Endometrium (tissue), 2 donors: ENCODE data around the gene LCE2A.

Source experiments
- FAIRE-seq: peaks from 2 replicates; lab custom pipeline; 2012; peaks lifted over from hg19 to GRCh38; lab: Jason Lieb, UNC
- donor health status: control.
- donor health status: control.

The LCE2A gene

DNA sequence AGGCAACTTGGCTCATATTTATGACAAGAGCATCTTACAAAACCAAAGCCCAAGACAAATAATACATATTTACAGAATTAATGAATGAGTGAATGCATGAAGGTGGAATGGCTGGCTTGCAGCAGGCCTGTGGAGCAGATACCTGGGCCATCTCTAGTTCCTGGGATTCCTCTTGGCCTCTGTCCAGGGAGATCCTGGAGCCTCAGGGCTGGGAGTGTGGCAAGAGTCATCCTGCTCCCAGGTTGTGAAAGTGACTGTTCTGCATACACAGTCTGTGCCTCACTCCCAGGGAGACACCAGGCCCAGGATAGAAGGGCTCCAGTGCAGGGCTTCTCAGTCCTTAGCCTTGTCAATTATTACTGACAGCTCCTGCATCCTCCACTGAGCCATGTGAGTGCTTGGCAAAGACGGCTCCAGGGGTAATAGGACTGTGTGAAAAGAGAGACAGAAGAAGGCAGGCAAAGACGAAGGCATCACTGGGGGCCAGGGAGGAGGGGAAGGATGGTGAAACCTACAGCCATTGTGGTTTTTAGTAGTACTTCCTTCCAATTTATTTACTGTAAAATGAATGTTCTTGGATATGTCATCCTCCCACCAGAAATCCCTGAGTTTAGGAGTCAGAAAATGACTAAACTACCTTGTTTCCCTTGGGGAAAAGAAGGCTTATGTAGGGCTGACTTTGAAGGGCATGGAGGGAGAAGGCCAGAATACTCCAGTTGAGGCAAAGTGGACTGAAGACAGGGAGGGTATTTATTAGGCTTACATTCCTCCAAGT is 45.4 kb downstream of the LCE2A start:
- FAIRE-seq, result no peak

DNA sequence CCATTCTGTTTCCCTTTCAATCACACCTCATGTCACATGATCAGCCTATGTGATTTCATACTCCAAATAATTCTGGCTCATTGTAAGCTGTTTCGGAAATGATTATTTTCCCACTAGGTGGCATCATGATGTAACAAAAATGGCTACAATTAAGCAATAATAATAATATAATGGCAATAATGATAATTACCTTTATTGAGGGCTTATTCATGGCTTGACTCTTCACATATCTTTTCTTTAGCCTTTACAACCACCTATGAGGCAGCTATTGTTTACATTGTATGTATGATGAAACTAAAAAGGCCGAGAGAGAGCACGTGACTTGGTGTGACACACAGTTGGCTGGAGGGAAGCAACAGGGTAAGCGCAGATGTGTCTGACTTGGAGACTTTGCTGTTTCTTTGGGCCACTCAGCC is 47.2 kb downstream of the LCE2A start:
- no peak for FAIRE-seq

- no peak for FAIRE-seq
Measured at GRCh38 chr1:152745765-152746444, 47.8 kb downstream of the LCE2A start.

GRCh38 chr1:152747831-152748230 is 49.7 kb downstream of the LCE2A start:
- no peak for FAIRE-seq
